ENCODE measurements around the gene ZNF74.

The ZNF74 gene

GRCh38 chr22:20426259-20426615 lies 32.3 kb downstream of the ZNF74 start:
- no peak overlapping the region for H3K4me3 Mint-ChIP-seq
- peaks cover 22% of the 10 kb centered on the region for H3K36me3 Mint-ChIP-seq (ENCODE audit: low read depth)
- no peak for TF ChIP-seq CTCF (IDR thresholded peaks at IDR 0.05; ENCODE audit: unreplicated experiment in 3 of 3)
- no peak overlapping the region for H3K27ac Mint-ChIP-seq
- peaks cover 12% of the 10 kb centered on the region for H3K27me3 Mint-ChIP-seq (ENCODE audit: low read depth)
- no peaks in the 10 kb centered on the region for H3K9me3 Mint-ChIP-seq
- peaks cover 5% of the 10 kb centered on the region for H3K4me1 Mint-ChIP-seq

DNA sequence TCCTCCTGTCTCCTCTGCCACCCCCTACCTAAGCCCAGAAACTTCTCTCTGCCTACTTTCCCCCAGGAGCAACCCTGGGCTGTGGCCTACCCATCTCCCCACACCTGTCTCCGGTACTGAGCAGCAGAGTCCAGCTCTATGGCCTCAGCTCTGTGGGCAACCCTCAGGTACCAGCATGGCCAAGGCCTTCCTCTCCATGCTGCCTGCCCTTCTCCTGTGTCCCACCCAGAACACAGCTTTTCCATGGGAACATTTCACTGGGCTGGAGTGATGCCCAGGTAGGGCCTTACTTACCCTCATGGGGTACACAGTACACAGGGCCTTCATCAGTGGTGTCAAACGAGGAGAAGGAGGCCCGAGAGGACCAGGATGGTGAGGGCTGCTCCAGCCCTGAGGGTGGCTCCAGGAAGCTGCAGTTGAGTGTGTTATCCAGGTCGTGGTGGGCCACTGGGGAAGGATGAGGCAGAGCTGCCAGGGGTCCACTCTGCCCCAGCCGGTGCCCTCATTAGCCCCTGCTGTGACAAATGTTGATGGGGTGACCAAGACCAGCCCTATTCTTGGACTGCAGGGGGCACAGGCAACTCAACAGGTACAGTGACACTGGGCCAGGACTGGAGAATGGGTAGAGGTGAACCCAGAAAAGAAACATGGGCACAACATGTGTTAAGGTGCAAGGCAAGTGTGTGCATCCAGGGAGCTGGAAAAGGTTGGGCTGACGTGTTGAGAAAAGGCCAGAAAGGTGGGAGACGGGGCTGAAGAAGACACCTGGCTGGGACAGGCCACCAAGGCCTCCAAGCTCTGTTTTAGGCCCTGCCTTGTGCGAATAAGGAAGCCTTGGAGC lies 33.4 kb downstream of the ZNF74 start:
- Mint-ChIP-seq H3K27ac (no peak overlapping the region), H3K9me3 (no peaks in the 10 kb centered on the region), H3K36me3 (ENCODE audit: low read depth) (peaks cover 24% of the 10 kb centered on the region), H3K27me3 (ENCODE audit: low read depth) (peaks cover 20% of the 10 kb centered on the region), H3K4me3 (peak overlapping the region in 1 of 3 experiments; percentile 18), H3K4me1 (peaks cover 5% of the 10 kb centered on the region)
- no peak for TF ChIP-seq CTCF (IDR thresholded peaks at IDR 0.05; ENCODE audit: unreplicated experiment in 3 of 3)

- no peak overlapping the region for H3K27ac Mint-ChIP-seq
- peaks cover 26% of the 10 kb centered on the region for H3K27me3 Mint-ChIP-seq (ENCODE audit: low read depth)
- H3K9me3 Mint-ChIP-seq, result no peaks in the 10 kb centered on the region
- no peak overlapping the region for H3K4me3 Mint-ChIP-seq
- peaks cover 5% of the 10 kb centered on the region for H3K4me1 Mint-ChIP-seq
- TF ChIP-seq CTCF (IDR thresholded peaks at IDR 0.05; ENCODE audit: unreplicated experiment in 3 of 3), result no peak
- H3K36me3 Mint-ChIP-seq (ENCODE audit: low read depth), result peaks cover 26% of the 10 kb centered on the region
Observed at GRCh38 chr22:20427945-20428417, 34.0 kb downstream of the ZNF74 start.

GRCh38 chr22:20428496-20429253 lies 34.7 kb downstream of the ZNF74 start:
- TF ChIP-seq CTCF (IDR thresholded peaks at IDR 0.05; ENCODE audit: unreplicated experiment in 3 of 3), result no peak
- Mint-ChIP-seq H3K4me1 (peaks cover 1% of the 10 kb centered on the region), H3K4me3 (peak overlapping the region in 2 of 3 experiments; percentile 1 to 32), H3K27ac (no peak overlapping the region), H3K27me3 (ENCODE audit: low read depth) (peaks cover 29% of the 10 kb centered on the region), H3K9me3 (no peaks in the 10 kb centered on the region), H3K36me3 (ENCODE audit: low read depth) (peaks cover 22% of the 10 kb centered on the region)

- H3K27me3 Mint-ChIP-seq (ENCODE audit: low read depth), result peaks cover 29% of the 10 kb centered on the region
- H3K4me1 Mint-ChIP-seq, result peaks cover 5% of the 10 kb centered on the region
- H3K9me3 Mint-ChIP-seq, result no peaks in the 10 kb centered on the region
- H3K36me3 Mint-ChIP-seq (ENCODE audit: low read depth), result peaks cover 26% of the 10 kb centered on the region
- H3K27ac Mint-ChIP-seq, result no peak overlapping the region
- TF ChIP-seq CTCF (IDR thresholded peaks at IDR 0.05; ENCODE audit: unreplicated experiment in 3 of 3), result no peak
- peak overlapping the region in 1 of 3 experiments; percentile 1 for H3K4me3 Mint-ChIP-seq
Observed at GRCh38 chr22:20429254-20430100, 35.5 kb downstream of the ZNF74 start.
